Fibroblast of pulmonary artery (primary cell): ENCODE measurements around the gene ACAP3.

Source experiments
- DNase-seq: peaks from one replicate; pipeline ENCODE4 v3.0.0-alpha.2; 2010; ENCODE audit warnings: low read depth
- H3K4me3 ChIP-seq: replicated peaks from 2 replicates; pipeline ENCODE4 v1.5.1; 2011; ENCODE audit warnings: low read depth, mild to moderate bottlenecking, control low read depth, low read length, moderate library complexity
- CTCF ChIP-seq: IDR thresholded peaks from 2 replicates; pipeline ENCODE4 v1.5.1; 2011; ENCODE audit warnings: mild to moderate bottlenecking, control low read depth, low read length, inconsistent platforms; ENCODE audit errors: missing control alignments

Gene ACAP3

GRCh38 chr1:1338278-1338677 is 30.5 kb upstream of the ACAP3 start:
- no peak for TF ChIP-seq CTCF
- no peak overlapping the region for H3K4me3 ChIP-seq
- no peak for DNase-seq

- no peak for TF ChIP-seq CTCF
- no peak for DNase-seq
- H3K4me3 ChIP-seq, result no peak overlapping the region
Observed at GRCh38 chr1:1337793-1338147, 30.0 kb upstream of the ACAP3 start.

GRCh38 chr1:1336931-1337792 is 29.4 kb upstream of the ACAP3 start:
- TF ChIP-seq CTCF, result no peak
- H3K4me3 ChIP-seq, result no peak overlapping the region
- DNase-seq, result no peak

GRCh38 chr1:1336446-1336845 is 28.7 kb upstream of the ACAP3 start:
- H3K4me3 ChIP-seq, result no peak overlapping the region
- no peak for DNase-seq
- no peak for TF ChIP-seq CTCF

GRCh38 chr1:1335792-1336248 is 28.1 kb upstream of the ACAP3 start:
- H3K4me3 ChIP-seq, result no peak overlapping the region
- no peak for DNase-seq
- TF ChIP-seq CTCF, result no peak

GRCh38 chr1:1335283-1335682 is 27.6 kb upstream of the ACAP3 start:
- DNase-seq, result no peak
- H3K4me3 ChIP-seq, result no peak overlapping the region
- no peak for TF ChIP-seq CTCF

GRCh38 chr1:1334835-1335234 is 27.1 kb upstream of the ACAP3 start:
- no peak for TF ChIP-seq CTCF
- DNase-seq, result no peak
- H3K4me3 ChIP-seq, result no peak overlapping the region
